Fibroblast of pulmonary artery (primary cell): ENCODE measurements around the gene PTPRN2.
"Not testable (repeated sequence)": the region's sequence is repeated elsewhere in the genome, so short reads cannot be mapped to it uniquely, and the experiment has no call there.

Experiments
- DNase-seq: peaks from one replicate; pipeline ENCODE4 v3.0.0-alpha.2; 2010; ENCODE audit warnings: low read depth
- H3K4me3 ChIP-seq: replicated peaks from 2 replicates; pipeline ENCODE4 v1.5.1; 2011; ENCODE audit warnings: low read depth, mild to moderate bottlenecking, control low read depth, low read length, moderate library complexity
- CTCF ChIP-seq: IDR thresholded peaks from 2 replicates; pipeline ENCODE4 v1.5.1; 2011; ENCODE audit warnings: mild to moderate bottlenecking, control low read depth, low read length, inconsistent platforms; ENCODE audit errors: missing control alignments

Gene PTPRN2

GRCh38 chr7:158258411-158259130 is 329.1 kb downstream of the PTPRN2 start:
- DNase-seq = no peak
- no peak overlapping the region for H3K4me3 ChIP-seq
- no peak for TF ChIP-seq CTCF

- TF ChIP-seq CTCF = no peak
- no peak for DNase-seq
- H3K4me3 ChIP-seq = no peak overlapping the region
These were observed 329.9 kb downstream of the PTPRN2 start for GRCh38 chr7:158257516-158258410.

GRCh38 chr7:158257001-158257400 is 330.6 kb downstream of the PTPRN2 start:
- no peak overlapping the region for H3K4me3 ChIP-seq
- TF ChIP-seq CTCF = no peak
- DNase-seq = no peak

- TF ChIP-seq CTCF = no peak
- DNase-seq = no peak
- H3K4me3 ChIP-seq = no peak overlapping the region
These were observed 331.4 kb downstream of the PTPRN2 start for GRCh38 chr7:158256091-158256816.

- DNase-seq = no peak
- no peak for TF ChIP-seq CTCF
- H3K4me3 ChIP-seq = no peak overlapping the region
These were observed 332.1 kb downstream of the PTPRN2 start for GRCh38 chr7:158255558-158255957.

- H3K4me3 ChIP-seq = no peak overlapping the region
- no peak for TF ChIP-seq CTCF
- no peak for DNase-seq
These were observed 332.5 kb downstream of the PTPRN2 start for GRCh38 chr7:158255156-158255555.

- H3K4me3 ChIP-seq, DNase-seq: not testable (repeated sequence)
These were observed 334.0 kb downstream of the PTPRN2 start for GRCh38 chr7:158253670-158254045.
